IMR-90 (cell line): Measurements from ENCODE around the gene SRPK1. TPM values are rescaled to one million over a fixed set of nuclear protein-coding genes. Genes with fewer than 3 reads are reported as not detected.

ENCODE experiments used
- polyA plus RNA-seq, 3 experiments: library from polyadenylated mRNA; depleted of rRNA; stranded (reverse); fragments of >200 nt; gene quantifications; 2 replicates each; pipeline ENCODE4 v1.2.3, GENCODE V29; 2012; ENCODE audit warnings: low replicate concordance in 1 of 3
- total RNA-seq: library from RNA; depleted of rRNA; stranded (reverse); fragments of >200 nt; gene quantifications from 2 replicates; pipeline ENCODE4 v1.2.3, GENCODE V29; 2012
- TF ChIP-seq, protein P1 (sequence below): conservative IDR thresholded peaks from 2 replicates; pipeline ENCODE4 v1.5.1; 2012; ENCODE audit warnings: mild to moderate bottlenecking, low read depth, low read length, improper control_type of control experiment

SRPK1 gene
- total and polyA plus RNA-seq, 2 of the 4 experiments (the other 2 are of a cell fraction): 22.5 to 44.6 TPM

DNA sequence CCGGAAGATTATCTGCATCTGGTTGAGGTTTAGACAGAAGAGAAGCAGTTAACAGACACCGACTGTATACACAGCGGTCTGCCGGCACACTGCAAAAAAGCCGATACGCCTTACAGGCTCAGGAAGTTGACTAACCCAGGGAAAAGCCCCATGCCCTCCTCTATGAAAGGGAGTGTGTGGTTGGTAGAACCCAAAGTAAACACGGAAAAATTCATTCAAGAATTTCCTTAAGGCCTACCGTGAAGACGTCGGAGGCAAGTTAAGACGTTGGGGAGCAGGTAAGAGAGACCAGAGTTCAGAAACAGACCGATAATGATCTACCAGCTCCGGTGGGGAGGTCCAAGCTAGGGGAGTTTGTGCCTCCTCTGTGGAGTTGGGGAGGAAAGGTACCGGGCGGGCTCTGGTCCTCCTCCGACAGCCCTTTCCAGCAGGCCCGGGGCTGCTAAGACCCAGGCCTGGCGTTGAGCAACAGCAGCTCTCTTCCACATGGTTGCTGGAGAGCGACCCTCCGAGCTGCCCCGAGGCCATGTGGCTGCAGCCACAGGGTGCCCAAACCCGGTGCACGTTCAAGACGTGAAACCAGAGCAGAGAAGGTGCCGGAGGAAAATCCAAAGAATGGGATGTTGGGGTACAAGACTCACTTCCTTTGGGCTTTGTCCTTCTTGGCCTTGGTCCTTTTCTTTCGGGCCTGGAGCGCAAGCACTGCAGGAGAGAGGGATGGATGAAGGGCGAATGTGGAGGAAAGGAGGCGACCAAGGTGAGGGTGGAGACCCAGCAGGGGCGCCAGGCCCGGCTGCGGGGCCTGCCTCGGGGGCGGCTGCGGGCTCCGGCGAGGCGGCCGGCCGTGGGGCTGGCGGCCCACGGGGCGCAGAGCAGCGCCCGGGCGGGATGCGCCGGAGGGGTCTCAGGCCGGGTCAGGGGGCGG lies 809 bp downstream of the SRPK1 start (continued):
- TF ChIP-seq, protein P1, sequence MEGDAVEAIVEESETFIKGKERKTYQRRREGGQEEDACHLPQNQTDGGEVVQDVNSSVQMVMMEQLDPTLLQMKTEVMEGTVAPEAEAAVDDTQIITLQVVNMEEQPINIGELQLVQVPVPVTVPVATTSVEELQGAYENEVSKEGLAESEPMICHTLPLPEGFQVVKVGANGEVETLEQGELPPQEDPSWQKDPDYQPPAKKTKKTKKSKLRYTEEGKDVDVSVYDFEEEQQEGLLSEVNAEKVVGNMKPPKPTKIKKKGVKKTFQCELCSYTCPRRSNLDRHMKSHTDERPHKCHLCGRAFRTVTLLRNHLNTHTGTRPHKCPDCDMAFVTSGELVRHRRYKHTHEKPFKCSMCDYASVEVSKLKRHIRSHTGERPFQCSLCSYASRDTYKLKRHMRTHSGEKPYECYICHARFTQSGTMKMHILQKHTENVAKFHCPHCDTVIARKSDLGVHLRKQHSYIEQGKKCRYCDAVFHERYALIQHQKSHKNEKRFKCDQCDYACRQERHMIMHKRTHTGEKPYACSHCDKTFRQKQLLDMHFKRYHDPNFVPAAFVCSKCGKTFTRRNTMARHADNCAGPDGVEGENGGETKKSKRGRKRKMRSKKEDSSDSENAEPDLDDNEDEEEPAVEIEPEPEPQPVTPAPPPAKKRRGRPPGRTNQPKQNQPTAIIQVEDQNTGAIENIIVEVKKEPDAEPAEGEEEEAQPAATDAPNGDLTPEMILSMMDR: no peak
